ENCODE results near the gene NUDT14.

GRCh38 chr14:105215602-105216001 is 34.5 kb upstream of the NUDT14 start:
- TF ChIP-seq CTCF (conservative IDR thresholded peaks at IDR 0.05; ENCODE audit: low read length) (no peak), EZH2phosphoT487 (IDR thresholded peaks at IDR 0.05; ENCODE audit: borderline replicate concordance) (no peak)
